Colonic mucosa (tissue), 4 donors: Measurements from ENCODE around the gene ZCCHC7. TPM values are rescaled to one million over a fixed set of nuclear protein-coding genes. Genes with fewer than 3 reads are reported as not detected.

Source experiments
- DNase-seq: peaks from one replicate; pipeline ENCODE4 v3.0.0-alpha.2; 2020
- H3K27ac ChIP-seq: fragments of 200-600 bp; one replicate; pipeline ENCODE4 v1.8.0; 2021
- H3K27me3 ChIP-seq: fragments of 200-600 bp; one replicate; pipeline ENCODE4 v1.8.0; 2021
- H3K36me3 ChIP-seq: fragments of 200-600 bp; one replicate; pipeline ENCODE4 v1.8.0; 2021
- H3K4me1 ChIP-seq: fragments of 200-600 bp; one replicate; pipeline ENCODE4 v1.8.0; 2021; ENCODE audit warnings: mild to moderate bottlenecking
- H3K4me3 ChIP-seq: fragments of 200-600 bp; one replicate; pipeline ENCODE4 v1.8.0; 2021
- H3K9ac ChIP-seq, 2 donors: one replicate each; pipeline ENCODE4 v1.7.0; 2013; ENCODE audit warnings: control low read depth in 2 of 2, low read depth in 2 of 2, low read length in 2 of 2
- H3K9me3 ChIP-seq: fragments of 200-600 bp; one replicate; pipeline ENCODE4 v1.8.0; 2021
- intact Hi-C: fragments of 100-400 bp; cut with DNase I; formaldehyde crosslinking; loops from one replicate; pipeline ENCODE4 v1.14.1; 2022
- total RNA-seq, 2 donors: library from RNA; stranded (reverse); fragmentation: NEBNext Ultra II Directional in 1 of 2; extraction: Animal tissue kit (Norgen Biotek cat#: 25700) in 1 of 2; gene quantifications; one replicate each; pipeline ENCODE4 v1.2.1, GENCODE V29; 2021
- TF ChIP-seq, protein P1 (sequence below): fragments of 200-600 bp; IDR thresholded peaks from one replicate; pipeline ENCODE4 v1.8.0; 2022; ENCODE audit warnings: antibody characterized with exemption, mild to moderate bottlenecking
- donor health status: healthy.
- donor health status: DM: no; HTN: no; CAD: no.
- donor health status: DM: no; HTN: no; CAD: no.

ZCCHC7 gene
- total RNA-seq, 2 donors from 2014 or later: 14.6 to 15.9 TPM

DNA sequence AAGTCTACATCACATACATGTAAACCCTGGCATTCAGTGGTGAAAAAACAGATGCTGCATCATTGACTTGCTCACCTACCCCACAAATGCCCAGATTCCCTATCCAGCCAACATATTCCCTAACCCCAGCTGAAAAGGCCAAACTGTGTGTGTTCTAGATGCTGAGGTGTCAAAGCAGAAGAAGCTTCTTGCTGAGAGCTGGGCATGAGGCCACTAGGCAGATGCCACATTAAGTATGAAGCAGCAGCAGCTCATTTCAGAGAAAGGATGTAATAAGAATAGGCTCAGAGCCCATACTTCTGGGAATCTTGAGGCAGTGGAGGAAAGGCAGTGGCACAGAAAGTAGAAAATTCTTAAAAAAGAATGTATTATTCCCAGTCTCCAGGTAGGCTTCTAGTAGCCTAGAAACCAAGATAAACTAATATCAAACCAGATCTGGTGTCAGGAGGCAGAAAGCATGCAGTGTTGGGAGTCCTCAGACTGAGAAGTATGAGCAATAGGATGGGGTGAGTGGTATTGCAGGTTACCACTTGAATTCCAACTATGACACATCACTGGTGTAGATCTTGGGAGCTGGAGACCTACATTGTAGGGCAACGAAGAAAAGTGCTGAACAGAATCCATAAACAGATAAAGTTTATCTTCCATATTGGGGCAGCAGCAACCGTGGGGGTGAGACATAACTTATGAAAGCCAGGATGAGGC is 230.3 kb downstream of the ZCCHC7 start:
- H3K9ac ChIP-seq: no peak overlapping the region

DNA sequence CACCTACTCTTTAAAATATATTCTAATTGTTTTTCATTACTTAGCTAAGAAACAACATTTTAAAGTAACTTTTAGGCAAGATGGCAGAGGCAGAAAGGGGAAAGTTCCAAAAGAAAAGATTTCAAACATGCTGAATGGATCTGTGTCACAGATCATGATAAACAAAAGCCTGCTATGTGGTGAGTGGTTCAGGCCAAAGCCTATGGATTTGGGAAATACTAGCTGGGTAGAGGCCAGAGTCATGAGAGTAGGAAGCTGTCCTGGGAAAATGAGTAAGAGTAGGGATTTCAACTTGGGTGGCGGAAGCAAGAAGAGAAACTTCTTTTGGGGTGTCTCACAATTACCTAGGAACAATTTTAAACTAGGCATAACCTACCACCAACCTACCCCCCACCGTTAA is 233.4 kb downstream of the ZCCHC7 start:
- DNase-seq: no peak
- no peaks in the 10 kb centered on the region for H3K9me3 ChIP-seq
- no peak overlapping the region for H3K27ac ChIP-seq
- no peak overlapping the region for H3K4me3 ChIP-seq
- no peaks in the 10 kb centered on the region for H3K36me3 ChIP-seq
- TF ChIP-seq, protein P1, sequence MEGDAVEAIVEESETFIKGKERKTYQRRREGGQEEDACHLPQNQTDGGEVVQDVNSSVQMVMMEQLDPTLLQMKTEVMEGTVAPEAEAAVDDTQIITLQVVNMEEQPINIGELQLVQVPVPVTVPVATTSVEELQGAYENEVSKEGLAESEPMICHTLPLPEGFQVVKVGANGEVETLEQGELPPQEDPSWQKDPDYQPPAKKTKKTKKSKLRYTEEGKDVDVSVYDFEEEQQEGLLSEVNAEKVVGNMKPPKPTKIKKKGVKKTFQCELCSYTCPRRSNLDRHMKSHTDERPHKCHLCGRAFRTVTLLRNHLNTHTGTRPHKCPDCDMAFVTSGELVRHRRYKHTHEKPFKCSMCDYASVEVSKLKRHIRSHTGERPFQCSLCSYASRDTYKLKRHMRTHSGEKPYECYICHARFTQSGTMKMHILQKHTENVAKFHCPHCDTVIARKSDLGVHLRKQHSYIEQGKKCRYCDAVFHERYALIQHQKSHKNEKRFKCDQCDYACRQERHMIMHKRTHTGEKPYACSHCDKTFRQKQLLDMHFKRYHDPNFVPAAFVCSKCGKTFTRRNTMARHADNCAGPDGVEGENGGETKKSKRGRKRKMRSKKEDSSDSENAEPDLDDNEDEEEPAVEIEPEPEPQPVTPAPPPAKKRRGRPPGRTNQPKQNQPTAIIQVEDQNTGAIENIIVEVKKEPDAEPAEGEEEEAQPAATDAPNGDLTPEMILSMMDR: no peak
- no peaks in the 10 kb centered on the region for H3K4me1 ChIP-seq
- no peak overlapping the region for H3K9ac ChIP-seq
- intact Hi-C loops: no loop called here
- no peaks in the 10 kb centered on the region for H3K27me3 ChIP-seq

More for the DNA sequence above, 230.3 kb downstream of the ZCCHC7 start:
- Histone ChIP-seq H3K27me3 (no peaks in the 10 kb centered on the region), H3K27ac (no peak overlapping the region), H3K9me3 (no peaks in the 10 kb centered on the region), H3K36me3 (no peaks in the 10 kb centered on the region), H3K4me1 (no peaks in the 10 kb centered on the region), H3K4me3 (no peak overlapping the region)
- no peak for DNase-seq
- intact Hi-C loops: no loop called here
- TF ChIP-seq, protein P1: no peak

DNA sequence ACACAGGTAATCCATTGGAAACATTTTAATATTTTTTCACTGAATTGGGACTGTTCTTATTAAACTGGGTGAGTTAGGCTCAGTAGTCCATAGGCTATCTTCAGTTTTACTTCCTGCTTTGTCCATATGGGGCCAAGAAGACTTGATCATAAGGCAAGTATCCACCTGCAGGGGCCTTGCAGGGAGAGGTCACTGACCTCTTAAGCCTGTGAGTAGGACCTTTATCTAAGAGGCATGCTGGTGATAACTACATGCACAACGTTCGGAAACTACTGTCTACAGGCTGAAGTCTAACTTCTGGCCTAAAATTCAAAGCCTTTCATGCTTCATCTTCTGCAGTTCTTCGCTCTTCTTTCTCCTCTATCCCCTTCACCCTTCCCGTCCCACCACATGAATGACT is 242.1 kb downstream of the ZCCHC7 start:
- intact Hi-C loops: no loop called here
- Histone ChIP-seq H3K27me3 (no peaks in the 10 kb centered on the region), H3K36me3 (no peaks in the 10 kb centered on the region), H3K4me3 (no peak overlapping the region), H3K9me3 (no peaks in the 10 kb centered on the region), H3K9ac (no peak overlapping the region), H3K4me1 (no peaks in the 10 kb centered on the region), H3K27ac (no peak overlapping the region)
- DNase-seq: no peak
- TF ChIP-seq, protein P1: no peak

DNA sequence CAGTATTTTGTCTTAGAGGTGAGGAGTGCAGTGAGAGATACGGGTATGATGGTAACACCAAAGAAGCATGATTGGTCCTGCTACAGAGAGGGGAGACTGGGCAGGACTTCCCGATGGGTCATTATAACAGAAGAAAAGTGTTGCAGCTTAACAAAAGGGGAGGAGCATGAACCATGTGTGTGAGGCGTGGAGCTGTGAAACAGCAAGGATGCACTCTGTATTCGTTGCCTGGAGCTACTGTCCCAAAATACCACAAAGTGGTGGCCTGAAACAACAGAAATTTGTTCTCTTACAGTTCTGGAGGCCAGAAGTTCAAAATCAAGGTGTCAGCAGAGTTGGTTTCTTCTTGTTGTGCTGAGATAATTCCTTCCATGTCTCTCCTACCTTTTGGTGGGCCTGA is 242.8 kb downstream of the ZCCHC7 start:
- Histone ChIP-seq H3K4me1 (no peaks in the 10 kb centered on the region), H3K4me3 (no peak overlapping the region), H3K36me3 (no peaks in the 10 kb centered on the region), H3K27me3 (no peaks in the 10 kb centered on the region), H3K9ac (no peak overlapping the region), H3K27ac (no peak overlapping the region), H3K9me3 (no peaks in the 10 kb centered on the region)
- TF ChIP-seq, protein P1: no peak
- intact Hi-C loops: no loop called here
- no peak for DNase-seq

DNA sequence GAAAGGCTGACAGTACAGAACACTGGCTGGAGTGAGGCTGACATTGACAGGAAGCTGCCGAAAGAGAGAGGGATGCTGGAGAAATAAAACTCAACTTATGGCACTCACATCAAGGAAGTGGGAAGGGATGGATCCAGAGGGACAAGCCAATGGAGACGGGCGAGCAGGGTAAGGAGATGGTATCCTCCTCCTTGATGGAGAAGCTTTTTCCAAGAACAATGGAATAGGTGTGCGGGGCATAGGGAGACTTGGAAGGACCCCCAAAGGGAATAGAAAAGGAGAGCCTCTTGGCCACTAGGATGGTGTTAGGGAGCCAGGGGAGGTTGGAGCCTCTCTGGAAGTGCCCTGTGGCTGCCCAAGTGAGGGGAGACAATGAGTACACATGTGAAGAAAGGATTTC is 243.8 kb downstream of the ZCCHC7 start:
- Histone ChIP-seq H3K27ac (no peak overlapping the region), H3K27me3 (no peaks in the 10 kb centered on the region), H3K4me3 (no peak overlapping the region), H3K9ac (no peak overlapping the region), H3K36me3 (no peaks in the 10 kb centered on the region), H3K9me3 (no peaks in the 10 kb centered on the region), H3K4me1 (no peaks in the 10 kb centered on the region)
- TF ChIP-seq, protein P1: no peak
- no peak for DNase-seq
- intact Hi-C loops: no loop called here
